GM12891 (cell line): ENCODE measurements around the gene STS.

Experiments
- POLR2A ChIP-seq: IDR thresholded peaks from 2 replicates; pipeline ENCODE4 v1.6.1; 2011; ENCODE audit warnings: low read depth, low read length, control low read depth
- TAF1 ChIP-seq: IDR thresholded peaks from 2 replicates; pipeline ENCODE4 v1.6.1; 2011; ENCODE audit warnings: low read depth, low read length, control low read depth

- no peak for TF ChIP-seq POLR2A
- TF ChIP-seq TAF1, result no peak
Observed at GRCh38 chrX:7145454-7145853, 2.1 kb upstream of the STS start.
